ENCODE data around the gene ST8SIA2.

The ST8SIA2 gene

GRCh38 chr15:92393071-92393979, at the start of gene ST8SIA2:
ST8SIA2 (plus strand) TSS chr15:92393881; CDS start chr15:92394065, 184 bp downstream.
- no peak for DNase-seq (ENCODE audit: low spot score)

- no peak for DNase-seq (ENCODE audit: low spot score)
These were observed 49.6 kb upstream of the ST8SIA2 start for GRCh38 chr15:92343924-92344643.

- no peak for DNase-seq (ENCODE audit: low spot score)
These were observed 47.6 kb upstream of the ST8SIA2 start for GRCh38 chr15:92346063-92346462.

- no peak for DNase-seq (ENCODE audit: low spot score)
These were observed 38.4 kb upstream of the ST8SIA2 start for GRCh38 chr15:92355307-92355706.

- no peak for DNase-seq (ENCODE audit: low spot score)
These were observed 32.2 kb upstream of the ST8SIA2 start for GRCh38 chr15:92361321-92362000.

- no peak for DNase-seq (ENCODE audit: low spot score)
These were observed 31.7 kb upstream of the ST8SIA2 start for GRCh38 chr15:92362001-92362350.

GRCh38 chr15:92365084-92365483, 28.6 kb upstream of the ST8SIA2 start:
- DNase-seq (ENCODE audit: low spot score), result no peak

- no peak for DNase-seq (ENCODE audit: low spot score)
These were observed 27.8 kb upstream of the ST8SIA2 start for GRCh38 chr15:92365906-92366305.

- no peak for DNase-seq (ENCODE audit: low spot score)
These were observed 27.3 kb upstream of the ST8SIA2 start for GRCh38 chr15:92366381-92366780.

- DNase-seq (ENCODE audit: low spot score), result no peak
These were observed 18.6 kb upstream of the ST8SIA2 start for GRCh38 chr15:92375057-92375456.

- DNase-seq (ENCODE audit: low spot score), result no peak
These were observed 17.6 kb upstream of the ST8SIA2 start for GRCh38 chr15:92376109-92376508.

GRCh38 chr15:92377083-92377789, 16.4 kb upstream of the ST8SIA2 start:
- no peak for DNase-seq (ENCODE audit: low spot score)

- no peak for DNase-seq (ENCODE audit: low spot score)
These were observed 10.0 kb upstream of the ST8SIA2 start for GRCh38 chr15:92383519-92384324.

GRCh38 chr15:92384381-92384780, 9.3 kb upstream of the ST8SIA2 start:
- no peak for DNase-seq (ENCODE audit: low spot score)

- no peak for DNase-seq (ENCODE audit: low spot score)
These were observed 8.6 kb upstream of the ST8SIA2 start for GRCh38 chr15:92385096-92385495.

GRCh38 chr15:92391640-92392039, 2.0 kb upstream of the ST8SIA2 start:
- no peak for DNase-seq (ENCODE audit: low spot score)

- no peak for DNase-seq (ENCODE audit: low spot score)
These were observed 1.2 kb upstream of the ST8SIA2 start for GRCh38 chr15:92392462-92392861.

- no peak for DNase-seq (ENCODE audit: low spot score)
These were observed 263 bp downstream of the ST8SIA2 start for GRCh38 chr15:92393980-92394308.

- no peak for DNase-seq (ENCODE audit: low spot score)
These were observed 822 bp downstream of the ST8SIA2 start for GRCh38 chr15:92394309-92395097.

GRCh38 chr15:92395098-92395635, 1.5 kb downstream of the ST8SIA2 start:
- no peak for DNase-seq (ENCODE audit: low spot score)
